ENCODE data around the gene FBN2.
"Not testable (repeated sequence)": the region's sequence is repeated elsewhere in the genome, so short reads cannot be mapped to it uniquely, and the experiment has no call there.

FBN2 gene

DNA sequence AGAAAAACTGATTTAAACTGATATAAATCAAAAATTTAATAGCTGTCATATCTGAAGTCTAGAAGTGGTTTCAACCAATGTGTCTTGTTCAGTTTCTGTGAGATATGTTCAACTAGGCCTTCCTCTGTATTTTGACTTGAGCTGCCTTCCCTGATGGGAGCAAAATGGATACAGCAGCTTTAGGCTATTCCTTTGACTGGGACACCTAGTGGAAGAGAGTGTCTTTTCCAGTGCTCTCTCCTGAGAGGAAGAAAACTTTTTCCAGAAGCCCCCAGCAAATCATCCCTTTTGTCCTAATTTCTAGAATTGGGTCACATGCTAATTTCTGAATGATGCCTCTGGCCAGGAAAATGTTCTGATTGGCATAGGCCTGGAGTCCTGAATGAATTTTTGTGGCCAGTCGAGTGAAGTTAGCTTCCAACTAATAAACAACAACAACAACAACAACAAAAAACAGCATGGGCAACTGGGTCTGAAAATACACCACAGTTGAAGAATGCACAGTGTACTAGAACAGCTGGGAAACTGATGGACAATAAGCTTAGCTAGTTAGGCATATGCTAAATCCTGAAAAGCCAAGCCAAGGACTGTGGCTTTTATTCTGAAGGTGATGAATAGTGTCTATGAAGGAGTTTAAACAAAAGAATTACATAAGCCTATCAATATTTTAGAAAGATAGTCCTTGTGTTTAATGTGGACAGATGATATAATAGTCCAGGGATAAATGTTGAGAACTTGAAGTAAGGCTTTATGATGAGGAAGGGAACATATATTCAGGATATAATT is 125.7 kb downstream of the FBN2 start:
- Histone ChIP-seq H3K4me3 (ENCODE audit: low read depth, low read length) (no peak overlapping the region), H3K9ac (ENCODE audit: low read depth, low read length) (no peak overlapping the region), H3K27me3 (ENCODE audit: control insufficient read depth, insufficient read depth, low read length) (no peaks in the 10 kb centered on the region), H3K36me3 (ENCODE audit: control insufficient read depth, insufficient read depth, low read length) (no peaks in the 10 kb centered on the region), H3K9me3 (ENCODE audit: control insufficient read depth, insufficient read depth, low read length) (no peaks in the 10 kb centered on the region), H3K4me1 (ENCODE audit: control insufficient read depth, insufficient read depth, low read length) (no peaks in the 10 kb centered on the region)

DNA sequence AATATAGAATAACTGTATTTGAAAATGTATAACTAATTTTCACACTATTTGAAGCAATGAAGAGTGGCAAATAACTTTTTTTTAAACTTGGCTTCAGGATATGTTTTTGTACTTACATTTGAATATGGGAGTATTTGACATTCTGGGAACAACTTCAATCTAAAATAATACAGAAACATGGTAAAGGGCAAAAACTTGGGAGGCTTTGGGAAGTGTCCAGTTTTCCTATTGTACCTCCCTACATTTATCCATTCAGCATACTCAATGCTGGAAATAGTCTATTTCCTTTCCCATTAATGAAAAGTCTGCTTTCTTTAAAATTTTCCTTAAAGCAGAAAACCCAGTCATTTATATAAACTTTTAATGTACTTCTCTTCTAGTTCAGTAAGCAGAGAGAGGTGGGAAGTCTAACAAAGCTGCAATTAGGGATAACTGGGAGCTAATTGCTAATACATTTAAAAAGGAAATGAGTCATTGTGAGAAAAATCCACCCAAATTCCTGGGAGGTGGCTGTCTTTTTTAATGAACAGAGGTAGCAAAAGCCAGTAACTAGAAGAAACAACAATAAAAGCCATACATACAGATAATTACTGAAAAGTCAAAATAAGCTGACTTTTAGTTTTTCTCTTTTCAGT is 128.8 kb downstream of the FBN2 start:
- no peaks in the 10 kb centered on the region for H3K27me3 ChIP-seq (ENCODE audit: control insufficient read depth, insufficient read depth, low read length)
- no peaks in the 10 kb centered on the region for H3K9me3 ChIP-seq (ENCODE audit: control insufficient read depth, insufficient read depth, low read length)
- no peak overlapping the region for H3K4me3 ChIP-seq (ENCODE audit: low read depth, low read length)
- H3K36me3 ChIP-seq (ENCODE audit: control insufficient read depth, insufficient read depth, low read length), result no peaks in the 10 kb centered on the region
- no peaks in the 10 kb centered on the region for H3K4me1 ChIP-seq (ENCODE audit: control insufficient read depth, insufficient read depth, low read length)
- no peak overlapping the region for H3K9ac ChIP-seq (ENCODE audit: low read depth, low read length)

- H3K4me1 ChIP-seq (ENCODE audit: control insufficient read depth, insufficient read depth, low read length), result no peaks in the 10 kb centered on the region
- no peaks in the 10 kb centered on the region for H3K9me3 ChIP-seq (ENCODE audit: control insufficient read depth, insufficient read depth, low read length)
- H3K4me3 ChIP-seq (ENCODE audit: low read depth, low read length), result no peak overlapping the region
- no peaks in the 10 kb centered on the region for H3K36me3 ChIP-seq (ENCODE audit: control insufficient read depth, insufficient read depth, low read length)
- no peaks in the 10 kb centered on the region for H3K27me3 ChIP-seq (ENCODE audit: control insufficient read depth, insufficient read depth, low read length)
- no peak overlapping the region for H3K9ac ChIP-seq (ENCODE audit: low read depth, low read length)
Observed at GRCh38 chr5:128408622-128409021, 129.4 kb downstream of the FBN2 start.

GRCh38 chr5:128407944-128408343 is 130.1 kb downstream of the FBN2 start:
- Histone ChIP-seq H3K9me3 (ENCODE audit: control insufficient read depth, insufficient read depth, low read length) (no peaks in the 10 kb centered on the region), H3K27me3 (ENCODE audit: control insufficient read depth, insufficient read depth, low read length) (no peaks in the 10 kb centered on the region), H3K9ac (ENCODE audit: low read depth, low read length) (no peak overlapping the region), H3K36me3 (ENCODE audit: control insufficient read depth, insufficient read depth, low read length) (no peaks in the 10 kb centered on the region), H3K4me3 (ENCODE audit: low read depth, low read length) (no peak overlapping the region), H3K4me1 (ENCODE audit: control insufficient read depth, insufficient read depth, low read length) (no peaks in the 10 kb centered on the region)

GRCh38 chr5:128406803-128407202 is 131.2 kb downstream of the FBN2 start:
- H3K4me1 ChIP-seq (ENCODE audit: control insufficient read depth, insufficient read depth, low read length), result no peaks in the 10 kb centered on the region

DNA sequence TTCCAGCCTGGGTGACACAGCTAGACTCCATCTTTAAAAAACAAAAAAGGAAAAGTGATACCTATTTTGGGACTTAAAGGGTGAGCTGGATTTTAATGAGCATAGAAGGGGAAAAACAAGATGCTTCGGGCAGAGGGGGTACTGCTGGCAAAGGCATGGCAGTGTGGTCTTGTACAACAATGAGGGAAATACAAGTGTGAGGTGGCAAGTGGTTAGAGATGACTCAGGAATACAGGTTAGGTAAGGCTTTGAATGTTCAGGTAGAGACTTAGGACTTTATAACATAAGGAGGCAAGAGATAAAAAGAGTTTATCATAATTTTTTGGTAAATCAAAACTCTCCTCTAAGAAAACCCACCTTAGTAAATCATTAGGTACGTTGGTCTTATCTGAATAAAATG is 132.9 kb downstream of the FBN2 start:
- H3K27me3 ChIP-seq (ENCODE audit: control insufficient read depth, insufficient read depth, low read length), result no peaks in the 10 kb centered on the region
- H3K4me3 ChIP-seq (ENCODE audit: low read depth, low read length), result no peak overlapping the region
- H3K36me3 ChIP-seq (ENCODE audit: control insufficient read depth, insufficient read depth, low read length), result no peaks in the 10 kb centered on the region
- H3K9me3 ChIP-seq (ENCODE audit: control insufficient read depth, insufficient read depth, low read length), result no peaks in the 10 kb centered on the region
- H3K9ac ChIP-seq (ENCODE audit: low read depth, low read length), result no peak overlapping the region
- no peaks in the 10 kb centered on the region for H3K4me1 ChIP-seq (ENCODE audit: control insufficient read depth, insufficient read depth, low read length)

More at GRCh38 chr5:128406803-128407202, 131.2 kb downstream of the FBN2 start:
- Histone ChIP-seq H3K27me3 (ENCODE audit: control insufficient read depth, insufficient read depth, low read length) (no peaks in the 10 kb centered on the region), H3K9ac (ENCODE audit: low read depth, low read length) (no peak overlapping the region), H3K9me3 (ENCODE audit: control insufficient read depth, insufficient read depth, low read length) (no peaks in the 10 kb centered on the region), H3K4me3 (ENCODE audit: low read depth, low read length) (no peak overlapping the region), H3K36me3 (ENCODE audit: control insufficient read depth, insufficient read depth, low read length) (no peaks in the 10 kb centered on the region)

GRCh38 chr5:128403333-128403732 is 134.7 kb downstream of the FBN2 start:
- Histone ChIP-seq H3K27me3 (ENCODE audit: control insufficient read depth, insufficient read depth, low read length) (no peaks in the 10 kb centered on the region), H3K9me3 (ENCODE audit: control insufficient read depth, insufficient read depth, low read length) (no peaks in the 10 kb centered on the region), H3K36me3 (ENCODE audit: control insufficient read depth, insufficient read depth, low read length) (no peaks in the 10 kb centered on the region), H3K4me3 (ENCODE audit: low read depth, low read length) (no peak overlapping the region), H3K9ac (ENCODE audit: low read depth, low read length) (no peak overlapping the region), H3K4me1 (ENCODE audit: control insufficient read depth, insufficient read depth, low read length) (no peaks in the 10 kb centered on the region)

DNA sequence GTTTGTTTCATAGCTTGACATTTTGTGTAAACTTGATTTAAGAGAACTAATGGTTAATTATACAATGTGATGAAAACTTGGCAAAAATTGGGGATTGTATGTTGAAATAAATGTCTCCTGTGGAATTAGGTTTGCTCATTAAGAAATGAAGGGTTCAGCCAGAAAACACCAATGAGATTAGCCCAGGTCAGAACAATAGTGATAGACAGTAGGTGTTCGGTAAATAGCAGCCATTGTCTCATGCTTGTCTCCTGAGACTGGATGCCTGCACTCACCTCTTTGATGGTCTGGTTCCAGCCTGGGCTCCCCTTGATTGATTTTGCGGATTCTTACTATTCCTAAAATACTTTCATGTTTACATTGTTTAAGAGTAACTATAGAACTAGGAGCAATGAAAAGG is 135.5 kb downstream of the FBN2 start:
- no peak overlapping the region for H3K9ac ChIP-seq (ENCODE audit: low read depth, low read length)
- H3K4me3 ChIP-seq (ENCODE audit: low read depth, low read length), result no peak overlapping the region
- no peaks in the 10 kb centered on the region for H3K9me3 ChIP-seq (ENCODE audit: control insufficient read depth, insufficient read depth, low read length)
- H3K27me3 ChIP-seq (ENCODE audit: control insufficient read depth, insufficient read depth, low read length), result no peaks in the 10 kb centered on the region
- no peaks in the 10 kb centered on the region for H3K36me3 ChIP-seq (ENCODE audit: control insufficient read depth, insufficient read depth, low read length)
- no peaks in the 10 kb centered on the region for H3K4me1 ChIP-seq (ENCODE audit: control insufficient read depth, insufficient read depth, low read length)

GRCh38 chr5:128400766-128401165 is 137.3 kb downstream of the FBN2 start:
- H3K4me1 ChIP-seq (ENCODE audit: control insufficient read depth, insufficient read depth, low read length); H3K4me3 ChIP-seq (ENCODE audit: low read depth, low read length); H3K36me3 ChIP-seq (ENCODE audit: control insufficient read depth, insufficient read depth, low read length); H3K27me3 ChIP-seq (ENCODE audit: control insufficient read depth, insufficient read depth, low read length); H3K9me3 ChIP-seq (ENCODE audit: control insufficient read depth, insufficient read depth, low read length); H3K9ac ChIP-seq (ENCODE audit: low read depth, low read length): not testable (repeated sequence)

- Histone ChIP-seq H3K4me1 (ENCODE audit: control insufficient read depth, insufficient read depth, low read length) (no peaks in the 10 kb centered on the region), H3K36me3 (ENCODE audit: control insufficient read depth, insufficient read depth, low read length) (no peaks in the 10 kb centered on the region), H3K9me3 (ENCODE audit: control insufficient read depth, insufficient read depth, low read length) (no peaks in the 10 kb centered on the region), H3K9ac (ENCODE audit: low read depth, low read length) (no peak overlapping the region), H3K27me3 (ENCODE audit: control insufficient read depth, insufficient read depth, low read length) (no peaks in the 10 kb centered on the region), H3K4me3 (ENCODE audit: low read depth, low read length) (no peak overlapping the region)
Observed at GRCh38 chr5:128399111-128399510, 138.9 kb downstream of the FBN2 start.

- no peaks in the 10 kb centered on the region for H3K36me3 ChIP-seq (ENCODE audit: control insufficient read depth, insufficient read depth, low read length)
- H3K4me1 ChIP-seq (ENCODE audit: control insufficient read depth, insufficient read depth, low read length), result no peaks in the 10 kb centered on the region
- H3K9me3 ChIP-seq (ENCODE audit: control insufficient read depth, insufficient read depth, low read length), result no peaks in the 10 kb centered on the region
- H3K4me3 ChIP-seq (ENCODE audit: low read depth, low read length), result no peak overlapping the region
- H3K9ac ChIP-seq (ENCODE audit: low read depth, low read length), result no peak overlapping the region
- H3K27me3 ChIP-seq (ENCODE audit: control insufficient read depth, insufficient read depth, low read length), result no peaks in the 10 kb centered on the region
Observed at GRCh38 chr5:128397876-128398275, 140.2 kb downstream of the FBN2 start.

DNA sequence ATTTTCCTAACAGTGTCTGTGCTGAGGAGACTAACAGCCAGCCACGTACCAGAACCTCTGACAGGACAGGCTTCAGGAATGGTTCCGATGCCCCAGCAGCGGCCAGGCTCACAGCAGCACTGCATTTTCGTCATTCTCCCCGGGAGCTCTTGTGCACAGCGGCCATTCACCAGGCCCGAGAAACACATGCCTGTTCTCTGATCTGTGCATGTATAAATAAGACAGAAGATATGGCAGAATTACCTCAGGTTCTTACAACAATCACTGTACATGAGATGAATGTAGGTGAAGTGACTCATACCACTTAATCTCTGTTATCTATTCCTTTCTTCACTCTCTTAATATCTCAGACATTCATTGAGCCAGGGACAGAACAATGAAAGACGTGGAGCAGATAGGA is 143.0 kb downstream of the FBN2 start:
- Histone ChIP-seq H3K27me3 (ENCODE audit: control insufficient read depth, insufficient read depth, low read length) (peaks cover under 1% of the 10 kb centered on the region), H3K4me1 (ENCODE audit: control insufficient read depth, insufficient read depth, low read length) (no peaks in the 10 kb centered on the region), H3K9me3 (ENCODE audit: control insufficient read depth, insufficient read depth, low read length) (no peaks in the 10 kb centered on the region), H3K4me3 (ENCODE audit: low read depth, low read length) (no peak overlapping the region), H3K36me3 (ENCODE audit: control insufficient read depth, insufficient read depth, low read length) (no peaks in the 10 kb centered on the region), H3K9ac (ENCODE audit: low read depth, low read length) (no peak overlapping the region)

Data from iPS-15b (cell line).